Muscle layer of duodenum (tissue), 2 donors: ENCODE data around the gene TPRX2.
"Not testable (repeated sequence)": the region's sequence is repeated elsewhere in the genome, so short reads cannot be mapped to it uniquely, and the experiment has no call there.

Experiments
- H3K27ac ChIP-seq: one replicate; pipeline ENCODE4 v1.7.0; 2013; ENCODE audit warnings: mild to moderate bottlenecking, low read length
- H3K27me3 ChIP-seq: one replicate; pipeline ENCODE4 v1.7.0; 2013; ENCODE audit warnings: low read depth, mild to moderate bottlenecking, control low read depth, low read length
- H3K36me3 ChIP-seq, 2 donors: one replicate each; pipeline ENCODE4 v1.7.0; 2013; ENCODE audit warnings: low read length in 2 of 2, control low read depth in 1 of 2, mild to moderate bottlenecking in 1 of 2; ENCODE audit not compliant: insufficient read depth in 2 of 2, control insufficient read depth in 1 of 2
- H3K4me1 ChIP-seq, 2 donors: one replicate each; pipeline ENCODE4 v1.7.0; 2013; ENCODE audit warnings: low read length in 2 of 2, mild to moderate bottlenecking in 2 of 2, control low read depth in 1 of 2, moderate library complexity in 1 of 2; ENCODE audit not compliant: insufficient read depth in 2 of 2, control insufficient read depth in 1 of 2
- H3K4me3 ChIP-seq, 2 donors: one replicate each; pipeline ENCODE4 v1.7.0; 2013; ENCODE audit warnings: low read length in 2 of 2, low read depth in 1 of 2, mild to moderate bottlenecking in 1 of 2
- H3K9me3 ChIP-seq, 2 donors: one replicate each; pipeline ENCODE4 v1.7.0; 2013; ENCODE audit warnings: low read length in 2 of 2, control low read depth in 1 of 2, mild to moderate bottlenecking in 1 of 2; ENCODE audit not compliant: control insufficient read depth in 1 of 2
- donor health status: healthy.

The TPRX2 gene, protein sequence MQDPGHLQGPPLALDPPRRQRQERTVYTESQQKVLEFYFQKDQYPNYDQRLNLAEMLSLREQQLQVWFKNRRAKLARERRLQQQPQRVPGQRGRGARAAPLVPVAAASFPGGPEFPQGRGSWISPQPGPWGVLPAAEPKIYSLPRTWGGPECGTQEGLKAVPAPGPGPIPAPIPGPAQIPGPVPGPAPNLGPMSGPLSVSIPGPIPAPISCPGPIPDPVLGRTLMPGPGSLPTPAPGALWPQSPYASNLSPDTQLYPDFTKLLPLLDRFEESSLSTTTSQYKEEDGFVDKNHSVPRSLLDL

DNA sequence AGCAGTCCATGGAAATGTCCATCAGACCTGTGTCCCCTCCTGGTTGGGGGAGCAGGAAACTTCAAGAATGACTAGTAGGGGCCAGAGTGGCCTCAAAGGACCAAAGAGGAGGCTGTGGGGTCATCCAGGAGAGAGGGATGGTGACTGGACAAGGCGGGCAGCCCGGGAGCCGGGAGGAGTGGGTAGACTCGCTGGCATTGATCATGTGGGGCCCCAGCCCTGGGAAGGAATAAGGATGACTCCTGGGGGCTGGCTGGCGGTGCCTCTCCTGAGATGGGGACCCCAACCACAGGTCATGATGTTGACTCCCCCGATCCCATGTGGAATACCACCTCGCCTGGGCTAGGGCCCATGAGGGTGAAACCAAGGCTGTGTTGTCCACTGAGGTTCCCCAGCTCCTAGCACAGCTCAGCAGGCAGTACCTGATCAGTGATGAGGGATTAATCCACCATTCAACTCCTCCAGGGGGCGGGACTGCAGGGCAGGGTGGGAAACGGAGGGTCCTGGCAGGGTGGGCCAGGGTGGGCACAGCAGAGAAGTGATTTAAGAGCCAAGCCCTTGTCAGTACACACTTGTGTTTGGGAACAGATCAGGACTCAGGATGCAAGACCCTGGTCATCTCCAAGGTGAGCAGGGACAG is at the start of gene TPRX2:
TSS of gene TPRX2 (plus strand) at position 590 of the 640 bp plus-strand sequence. CDS start at position 602, 12 bp downstream.
- not testable (repeated sequence) for H3K4me3 ChIP-seq, H3K27ac ChIP-seq, H3K27me3 ChIP-seq, H3K36me3 ChIP-seq, H3K4me1 ChIP-seq, H3K9me3 ChIP-seq

DNA sequence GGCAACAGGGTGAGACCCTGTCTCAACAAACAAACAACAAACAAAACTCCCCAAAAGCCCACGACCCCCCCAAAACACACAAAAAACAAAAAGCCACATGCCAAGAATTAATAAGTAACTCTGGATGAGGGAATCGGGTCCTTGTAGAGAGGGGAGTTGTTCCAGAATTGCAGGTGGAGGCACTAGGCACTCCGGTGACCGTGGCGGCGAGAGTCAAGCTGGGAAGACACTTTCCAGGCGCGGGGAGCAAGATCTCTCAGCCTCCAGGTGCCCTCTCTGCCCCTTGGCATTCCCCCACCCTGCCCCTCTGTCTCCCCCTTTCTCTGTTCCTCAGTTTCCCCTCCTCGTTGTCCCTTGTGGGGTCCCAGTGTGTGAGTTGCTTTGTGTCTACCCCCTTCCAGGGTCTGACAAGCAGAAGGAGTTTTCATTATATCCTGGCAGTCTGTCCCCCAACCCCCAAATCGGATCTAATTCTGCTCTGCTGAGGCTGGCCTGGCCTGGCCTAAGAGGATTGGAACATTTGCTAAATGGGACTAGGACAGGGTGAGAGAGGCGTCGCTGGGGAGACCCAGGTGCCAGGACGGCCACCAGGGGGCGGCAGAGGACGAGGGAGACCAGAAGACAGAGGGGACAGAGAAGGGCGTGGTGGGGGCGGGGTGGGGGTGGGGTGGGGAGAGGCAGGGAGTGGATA is 45.6 kb upstream of the TPRX2 start:
- Histone ChIP-seq H3K4me1 (no peaks in the 10 kb centered on the region), H3K36me3 (no peaks in the 10 kb centered on the region), H3K4me3 (no peak overlapping the region), H3K27ac (no peak overlapping the region), H3K27me3 (no peaks in the 10 kb centered on the region), H3K9me3 (no peaks in the 10 kb centered on the region)

DNA sequence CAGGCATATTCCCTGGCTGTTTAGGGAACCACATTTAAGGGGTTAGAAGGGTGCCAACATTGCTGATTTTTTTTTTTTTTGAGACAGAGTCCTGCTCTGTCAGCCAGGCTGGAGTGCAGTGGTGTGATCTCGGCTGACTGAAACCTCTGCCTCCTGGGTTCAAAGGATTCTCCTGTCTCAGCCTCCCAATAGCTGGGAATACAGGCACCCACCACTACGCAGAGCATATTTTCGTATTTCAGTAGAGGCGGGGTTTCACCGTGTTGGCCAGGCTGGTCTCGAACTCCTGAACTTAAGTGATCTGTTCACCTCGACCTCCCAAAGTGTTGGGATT is 45.1 kb upstream of the TPRX2 start:
- no peaks in the 10 kb centered on the region for H3K9me3 ChIP-seq
- no peak overlapping the region for H3K27ac ChIP-seq
- no peak overlapping the region for H3K4me3 ChIP-seq
- no peaks in the 10 kb centered on the region for H3K36me3 ChIP-seq
- H3K4me1 ChIP-seq, result no peaks in the 10 kb centered on the region
- no peaks in the 10 kb centered on the region for H3K27me3 ChIP-seq

DNA sequence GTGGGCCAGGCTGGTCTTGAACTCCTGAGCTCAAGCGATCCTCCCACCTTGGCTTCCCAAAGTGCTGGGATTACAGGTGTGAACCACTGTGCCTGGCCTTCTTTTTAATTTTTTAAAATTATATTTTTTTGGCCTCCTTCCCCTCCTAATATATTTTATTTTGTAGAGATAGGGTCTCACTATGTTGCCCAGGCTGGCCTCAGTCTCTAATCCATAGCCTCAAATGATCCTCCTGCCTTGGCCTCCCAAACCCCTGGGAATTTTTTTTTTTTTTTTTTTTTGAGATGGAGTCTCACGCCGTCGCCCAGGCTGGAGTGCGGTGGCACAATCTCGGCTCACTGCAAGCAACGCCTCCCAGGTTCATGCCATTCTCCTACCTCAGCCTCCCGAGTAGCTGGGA is 42.8 kb upstream of the TPRX2 start:
- not testable (repeated sequence) for H3K4me1 ChIP-seq, H3K27ac ChIP-seq, H3K27me3 ChIP-seq, H3K36me3 ChIP-seq, H3K4me3 ChIP-seq, H3K9me3 ChIP-seq

DNA sequence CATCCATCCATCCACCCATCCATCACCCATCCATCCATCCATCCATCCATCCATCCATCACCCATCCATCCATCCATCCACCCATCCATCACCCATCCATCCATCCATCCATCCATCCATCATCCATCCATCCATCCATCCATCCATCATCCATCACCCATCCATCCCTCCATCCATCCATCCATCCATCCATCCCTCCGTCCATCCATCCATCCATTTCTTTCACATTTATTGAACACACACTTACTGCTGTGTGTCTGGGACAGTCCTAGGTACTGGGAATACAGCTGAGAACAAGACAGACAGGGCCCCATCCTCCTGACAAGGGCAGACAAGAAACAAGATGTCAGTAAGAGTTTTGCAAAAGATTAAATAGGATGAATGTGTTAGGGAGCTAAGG is 40.8 kb upstream of the TPRX2 start:
- H3K9me3 ChIP-seq, H3K36me3 ChIP-seq, H3K27me3 ChIP-seq, H3K4me1 ChIP-seq, H3K27ac ChIP-seq, H3K4me3 ChIP-seq: not testable (repeated sequence)

DNA sequence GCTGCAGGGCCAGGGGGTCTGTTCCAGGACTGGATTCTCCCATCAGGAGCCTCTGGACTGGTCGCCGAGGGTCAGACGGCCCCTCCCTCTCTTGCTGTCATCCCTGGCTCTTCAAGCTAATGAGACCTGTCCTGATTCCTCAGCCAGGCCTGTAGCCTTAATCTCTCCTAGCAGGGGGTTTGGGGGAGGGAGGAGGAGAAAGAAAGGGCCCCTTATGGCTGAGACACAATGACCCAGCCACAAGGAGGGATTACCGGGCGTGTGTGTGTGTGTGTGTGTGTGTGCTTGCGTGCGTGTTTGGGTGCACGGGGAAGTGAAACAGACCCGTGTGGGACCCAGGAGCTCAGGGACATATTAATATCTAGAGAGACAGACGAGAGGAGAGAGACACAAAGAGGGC is 39.2 kb upstream of the TPRX2 start:
- H3K27me3 ChIP-seq, result peaks cover 6% of the 10 kb centered on the region
- H3K4me1 ChIP-seq, result no peaks in the 10 kb centered on the region
- no peak overlapping the region for H3K27ac ChIP-seq
- no peaks in the 10 kb centered on the region for H3K36me3 ChIP-seq
- H3K9me3 ChIP-seq, result no peaks in the 10 kb centered on the region
- H3K4me3 ChIP-seq, result no peak overlapping the region

DNA sequence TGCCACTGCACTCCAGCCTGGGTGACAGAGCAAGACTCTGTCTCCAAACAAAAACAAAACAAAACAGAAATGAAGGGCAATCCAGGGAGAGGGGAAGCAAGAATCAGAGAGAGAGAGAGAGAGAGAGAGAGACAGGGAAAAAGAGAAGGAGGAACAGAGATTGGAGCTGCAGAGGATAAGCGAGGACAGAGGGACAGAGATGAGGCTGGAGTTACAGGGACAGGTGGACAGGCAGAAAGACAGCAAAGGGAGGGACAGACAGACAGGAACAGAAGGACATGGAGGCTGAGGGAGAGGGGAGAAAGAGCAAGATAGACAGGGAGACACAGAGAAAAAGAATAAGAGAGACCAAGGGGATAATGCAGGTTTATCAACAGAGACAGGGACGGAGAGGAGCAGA is 38.6 kb upstream of the TPRX2 start:
- Histone ChIP-seq H3K27me3 (peaks cover 6% of the 10 kb centered on the region), H3K9me3 (no peaks in the 10 kb centered on the region), H3K4me1 (no peaks in the 10 kb centered on the region), H3K27ac (no peak overlapping the region), H3K4me3 (no peak overlapping the region), H3K36me3 (no peaks in the 10 kb centered on the region)

DNA sequence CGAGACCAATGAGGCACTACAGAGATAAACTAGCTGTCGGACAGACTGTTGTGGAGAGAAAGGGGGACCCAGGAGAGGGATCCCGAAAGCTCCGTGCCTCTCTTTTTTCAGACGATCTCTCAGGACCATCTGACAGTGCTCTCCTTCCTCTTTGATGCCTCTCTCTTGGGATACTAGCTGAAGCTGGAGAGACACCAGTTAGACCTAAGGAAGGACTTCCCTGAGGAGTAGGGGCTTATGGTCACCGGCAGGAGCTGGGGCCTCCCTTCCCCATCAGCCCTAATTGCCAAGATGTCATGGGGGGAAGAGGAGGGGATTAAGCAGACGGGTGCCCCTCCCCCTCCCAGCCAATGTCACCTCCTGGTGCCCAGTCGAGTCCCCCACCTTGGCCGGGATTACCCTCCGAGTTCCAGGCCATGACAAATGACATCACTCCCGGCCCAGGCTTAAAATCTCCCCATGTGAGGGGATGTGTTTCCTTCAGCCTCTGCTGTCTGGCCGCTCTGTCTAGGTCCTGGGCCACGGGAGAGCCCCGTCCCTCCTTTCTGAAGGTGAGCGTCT is 37.5 kb upstream of the TPRX2 start, which contains the start of gene CRX:
TSS of gene CRX (plus strand) at position 478 of the 561 bp plus-strand sequence. CDS start 12,507 bp downstream, outside the sequence.
- Histone ChIP-seq H3K27ac (no peak within 1 kb of the TSS), H3K27me3 (peaks cover 6% of the 10 kb centered on the region), H3K4me1 (no peaks in the 10 kb centered on the region)

DNA sequence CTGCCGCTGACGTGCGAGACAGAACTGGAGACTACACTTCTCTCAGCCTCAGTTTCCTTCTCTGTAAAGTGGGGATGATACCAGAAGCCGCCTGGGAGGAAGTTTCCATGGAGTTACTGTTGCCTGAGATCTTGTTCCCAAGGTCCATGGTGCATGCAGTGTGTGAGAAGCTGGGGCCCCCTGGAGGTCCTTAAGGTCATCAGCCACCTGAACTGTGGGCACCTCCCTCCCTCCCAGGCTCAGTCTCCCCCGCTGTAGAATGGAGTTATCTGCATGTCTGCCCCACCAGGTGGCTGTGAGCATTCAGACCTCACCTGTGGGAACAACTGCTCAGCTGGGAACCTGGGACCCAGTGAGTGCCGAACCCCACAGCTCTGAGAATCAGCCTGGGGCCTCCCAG is 34.6 kb upstream of the TPRX2 start:
- Histone ChIP-seq H3K27ac (no peak overlapping the region), H3K27me3 (peaks cover 6% of the 10 kb centered on the region), H3K36me3 (no peaks in the 10 kb centered on the region), H3K9me3 (peaks cover 0 to 3% of the 10 kb centered on the region in 2 donors), H3K4me1 (no peaks in the 10 kb centered on the region), H3K4me3 (no peak overlapping the region)

More for the DNA sequence above, 37.5 kb upstream of the TPRX2 start, which contains the start of gene CRX:
- no peak within 1 kb of the TSS for H3K4me3 ChIP-seq
- no peaks in the 10 kb centered on the region for H3K36me3 ChIP-seq
- no peaks in the 10 kb centered on the region for H3K9me3 ChIP-seq

DNA sequence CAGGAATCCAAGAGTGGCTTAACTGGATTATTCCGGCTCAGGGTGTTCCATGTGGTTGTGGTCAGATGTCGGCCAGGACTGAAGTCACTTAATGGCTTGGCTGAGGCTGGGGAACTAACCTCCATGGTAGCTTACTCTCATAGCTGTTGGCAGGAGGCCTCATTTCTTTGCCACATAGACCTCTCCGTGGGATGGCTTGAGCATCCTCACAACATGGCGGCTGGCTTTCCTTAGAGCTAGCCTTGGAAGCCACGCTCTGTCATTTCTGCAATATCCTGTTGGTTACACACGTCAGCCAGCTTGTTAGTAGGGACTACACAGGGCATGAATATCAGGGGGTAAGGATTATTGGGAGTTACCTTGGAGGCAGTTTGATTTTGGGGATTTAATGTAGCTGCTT is 32.2 kb upstream of the TPRX2 start:
- Histone ChIP-seq H3K9me3 (peaks cover 0 to 3% of the 10 kb centered on the region in 2 donors), H3K36me3 (no peaks in the 10 kb centered on the region), H3K27me3 (peaks cover under 1% of the 10 kb centered on the region), H3K4me1 (no peaks in the 10 kb centered on the region), H3K4me3 (no peak overlapping the region), H3K27ac (no peak overlapping the region)

DNA sequence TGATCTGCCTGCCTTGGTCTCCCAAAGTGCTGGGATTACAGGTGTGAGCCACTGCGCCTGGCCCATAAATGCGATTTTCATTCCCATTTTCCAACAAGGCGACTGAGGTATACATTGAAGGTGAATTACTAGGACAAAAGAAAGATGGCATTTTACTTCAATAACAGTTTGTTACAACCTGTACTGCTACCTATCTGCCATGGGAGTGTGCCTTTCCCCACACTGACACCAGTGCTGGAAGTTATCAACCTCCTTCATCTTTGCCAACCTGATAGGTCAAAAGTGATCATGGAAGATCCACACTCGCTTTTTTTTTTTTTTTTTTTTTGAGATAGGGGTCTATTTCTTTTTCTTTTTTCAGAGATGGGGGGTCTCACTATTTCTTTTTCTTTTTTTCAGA is 26.3 kb upstream of the TPRX2 start:
- Histone ChIP-seq H3K4me3 (no peak overlapping the region), H3K9me3 (no peaks in the 10 kb centered on the region), H3K27ac (no peak overlapping the region), H3K27me3 (no peaks in the 10 kb centered on the region), H3K4me1 (no peaks in the 10 kb centered on the region), H3K36me3 (no peaks in the 10 kb centered on the region)
